Endothelial cell (in vitro differentiated cells): ENCODE results near the gene ADH7. TPM values are rescaled to one million over a fixed set of nuclear protein-coding genes. Genes with fewer than 3 reads are reported as not detected.

Experiments
- DNase-seq: peaks from one replicate; pipeline ENCODE4 v3.0.0; 2021; ENCODE audit warnings: low spot score
- H3K27ac Mint-ChIP-seq: one replicate; pipeline ENCODE4 v1.8.0; 2021; ENCODE audit warnings: mixed read lengths, inconsistent platforms; ENCODE audit not compliant: unreplicated experiment
- H3K27me3 Mint-ChIP-seq: one replicate; pipeline ENCODE4 v1.8.0; 2021; ENCODE audit warnings: mild to moderate bottlenecking, moderate library complexity, mixed read lengths, inconsistent platforms; ENCODE audit not compliant: unreplicated experiment
- H3K36me3 Mint-ChIP-seq: one replicate; pipeline ENCODE4 v1.8.0; 2021; ENCODE audit warnings: mild to moderate bottlenecking, low read depth, mixed read lengths, inconsistent platforms; ENCODE audit not compliant: unreplicated experiment
- H3K4me1 Mint-ChIP-seq: one replicate; pipeline ENCODE4 v1.8.0; 2021; ENCODE audit warnings: mild to moderate bottlenecking, mixed read lengths, inconsistent platforms; ENCODE audit not compliant: unreplicated experiment
- H3K4me3 Mint-ChIP-seq: one replicate; pipeline ENCODE4 v1.8.0; 2021; ENCODE audit warnings: mild to moderate bottlenecking, mixed read lengths, inconsistent platforms; ENCODE audit not compliant: unreplicated experiment
- H3K9me3 Mint-ChIP-seq: one replicate; pipeline ENCODE4 v1.8.0; 2021; ENCODE audit warnings: mixed read lengths, inconsistent platforms; ENCODE audit not compliant: unreplicated experiment
- CTCF ChIP-seq: fragments of 200-600 bp; sonication (generic); IDR thresholded peaks from one replicate; pipeline ENCODE4 v1.5.0; 2021; ENCODE audit warnings: antibody characterized with exemption; ENCODE audit not compliant: unreplicated experiment
- total RNA-seq: library from RNA; stranded (reverse); fragmentation: NEBNext Ultra II Directional; extraction: Animal tissue kit (Norgen Biotek cat#: 25700); gene quantifications from one replicate; pipeline ENCODE4 v1.2.1, GENCODE V29; 2021; ENCODE audit not compliant: unreplicated experiment

The ADH7 gene
- total RNA-seq, 1 donor from 2014 or later = not detected

DNA sequence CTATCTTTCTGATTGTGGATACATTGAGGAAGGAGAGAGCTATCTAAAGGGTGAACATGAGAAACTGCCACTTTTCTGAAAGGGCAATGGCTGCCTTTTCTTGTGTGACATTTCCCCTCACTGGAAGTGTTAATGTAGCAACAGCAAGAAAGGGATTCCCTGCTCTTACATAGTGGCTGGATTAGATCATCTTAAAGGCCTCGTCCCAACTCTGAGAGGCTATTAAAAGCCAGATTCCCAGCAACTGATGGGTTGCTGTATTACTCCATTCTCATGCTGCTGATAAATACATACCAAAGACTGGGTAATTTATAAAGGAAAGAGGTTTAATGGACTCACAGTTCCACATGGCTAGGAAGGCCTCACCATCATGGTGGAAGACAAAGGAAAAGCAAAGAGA lies 33.7 kb upstream of the ADH7 start:
- Mint-ChIP-seq H3K27me3 (no peaks in the 10 kb centered on the region), H3K9me3 (no peaks in the 10 kb centered on the region), H3K4me1 (no peaks in the 10 kb centered on the region), H3K36me3 (no peaks in the 10 kb centered on the region), H3K4me3 (no peak overlapping the region), H3K27ac (no peak overlapping the region)
- no peak for DNase-seq
- no peak for TF ChIP-seq CTCF

- TF ChIP-seq CTCF = no peak
- Mint-ChIP-seq H3K9me3 (no peaks in the 10 kb centered on the region), H3K4me3 (no peak overlapping the region), H3K36me3 (no peaks in the 10 kb centered on the region), H3K4me1 (no peaks in the 10 kb centered on the region), H3K27ac (no peak overlapping the region), H3K27me3 (no peaks in the 10 kb centered on the region)
- no peak for DNase-seq
Observed at GRCh38 chr4:99467887-99468286, 32.7 kb upstream of the ADH7 start.

DNA sequence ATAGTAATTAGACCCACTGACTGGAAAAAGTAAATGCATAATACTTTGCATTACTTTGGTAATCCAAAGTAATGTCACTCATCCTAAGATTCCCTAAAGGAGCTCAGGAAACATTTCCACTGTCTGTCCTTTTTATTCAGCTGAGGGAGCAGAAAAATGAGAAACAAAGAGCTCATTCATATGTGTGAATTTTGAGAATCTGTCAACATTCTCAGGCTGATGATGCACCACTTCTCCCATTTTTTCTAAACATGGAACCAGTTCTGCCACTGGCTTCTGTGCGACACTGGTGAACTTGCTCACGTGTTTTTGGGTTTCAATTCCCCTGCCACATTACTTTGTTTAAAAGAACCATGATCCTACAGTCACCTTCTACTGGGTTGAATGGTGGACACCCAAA lies 28.4 kb upstream of the ADH7 start:
- no peaks in the 10 kb centered on the region for H3K36me3 Mint-ChIP-seq
- H3K27ac Mint-ChIP-seq = no peak overlapping the region
- H3K4me1 Mint-ChIP-seq = peaks cover 7% of the 10 kb centered on the region
- no peak overlapping the region for H3K4me3 Mint-ChIP-seq
- DNase-seq = no peak
- no peaks in the 10 kb centered on the region for H3K9me3 Mint-ChIP-seq
- no peaks in the 10 kb centered on the region for H3K27me3 Mint-ChIP-seq
- no peak for TF ChIP-seq CTCF

DNA sequence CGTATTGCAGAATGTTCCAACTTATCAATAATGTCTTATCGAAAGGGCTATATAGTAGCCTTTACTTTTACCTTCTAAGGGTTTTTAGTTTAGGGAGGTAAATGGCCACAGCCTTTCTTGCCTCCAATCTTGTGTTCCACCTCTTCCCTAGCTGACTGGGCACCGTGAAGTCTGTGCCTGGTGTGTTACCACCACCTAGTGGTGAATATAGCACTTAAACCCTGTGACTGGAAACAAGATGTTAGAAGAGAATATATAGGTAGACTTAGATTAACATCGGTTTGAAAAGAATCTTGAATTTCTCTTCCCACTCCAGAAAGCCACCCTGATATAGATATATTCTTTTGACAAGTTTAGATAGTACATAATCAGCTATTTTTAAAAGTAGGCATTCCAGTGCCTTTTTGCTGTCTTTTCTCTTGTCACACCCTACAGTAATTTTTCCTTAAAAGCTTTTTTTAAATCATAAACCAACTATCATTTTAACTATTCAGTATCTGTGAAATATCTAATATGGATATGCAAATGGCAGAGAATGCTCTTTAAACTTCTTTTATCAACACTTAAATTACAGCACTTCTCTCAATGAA lies 27.8 kb upstream of the ADH7 start:
- Mint-ChIP-seq H3K27ac (no peak overlapping the region), H3K9me3 (no peaks in the 10 kb centered on the region), H3K36me3 (no peaks in the 10 kb centered on the region), H3K4me3 (no peak overlapping the region), H3K4me1 (peaks cover 7% of the 10 kb centered on the region), H3K27me3 (no peaks in the 10 kb centered on the region)
- peak; percentile 61 for TF ChIP-seq CTCF
- DNase-seq = peak; percentile 58

- Mint-ChIP-seq H3K4me3 (no peak overlapping the region), H3K4me1 (peaks cover 7% of the 10 kb centered on the region), H3K9me3 (no peaks in the 10 kb centered on the region), H3K27ac (no peak overlapping the region), H3K36me3 (no peaks in the 10 kb centered on the region), H3K27me3 (no peaks in the 10 kb centered on the region)
- no peak for DNase-seq
- TF ChIP-seq CTCF = no peak
Observed at GRCh38 chr4:99461623-99462401, 26.7 kb upstream of the ADH7 start.
